ENCODE results near the gene CACNG8.

GRCh38 chr19:53945441-53945840 is 17.3 kb upstream of the CACNG8 start:
- TF ChIP-seq CTCF (IDR thresholded peaks at IDR 0.05; ENCODE audit: insufficient read depth, low read depth, low read length) (no peak), EZH2 (IDR thresholded peaks at IDR 0.05; ENCODE audit: insufficient read depth, low read length) (no peak)
